HEK293T (cell line): ENCODE results near the gene DUSP8.

Experiments used
- CTBP1 ChIP-seq: fragments of 450-650 bp; IDR thresholded peaks from 2 replicates; pipeline ENCODE4 v1.6.1; 2016; ENCODE audit warnings: borderline replicate concordance
- FOXA1 ChIP-seq: fragments of 450-650 bp; IDR thresholded peaks from 2 replicates; pipeline ENCODE4 v1.6.1; 2016; ENCODE audit warnings: mild to moderate bottlenecking
- L3MBTL2 ChIP-seq: fragments of 450-650 bp; conservative IDR thresholded peaks from 2 replicates; pipeline ENCODE4 v1.6.1; 2016; ENCODE audit warnings: mild to moderate bottlenecking
- NFRKB ChIP-seq: fragments of 450-650 bp; IDR thresholded peaks from 2 replicates; pipeline ENCODE4 v1.6.1; 2016; ENCODE audit warnings: mild to moderate bottlenecking, moderate library complexity
- SP1 ChIP-seq: fragments of 450-650 bp; IDR thresholded peaks from 2 replicates; pipeline ENCODE4 v1.6.1; 2017
- SUZ12 ChIP-seq: fragments of 450-650 bp; IDR thresholded peaks from 2 replicates; pipeline ENCODE4 v1.6.1; 2016; ENCODE audit warnings: mild to moderate bottlenecking
- TARDBP ChIP-seq: fragments of 450-650 bp; IDR thresholded peaks from 2 replicates; pipeline ENCODE4 v1.6.1; 2016
- ZNF384 ChIP-seq: fragments of 450-650 bp; IDR thresholded peaks from 2 replicates; pipeline ENCODE4 v1.6.1; 2016

DNA sequence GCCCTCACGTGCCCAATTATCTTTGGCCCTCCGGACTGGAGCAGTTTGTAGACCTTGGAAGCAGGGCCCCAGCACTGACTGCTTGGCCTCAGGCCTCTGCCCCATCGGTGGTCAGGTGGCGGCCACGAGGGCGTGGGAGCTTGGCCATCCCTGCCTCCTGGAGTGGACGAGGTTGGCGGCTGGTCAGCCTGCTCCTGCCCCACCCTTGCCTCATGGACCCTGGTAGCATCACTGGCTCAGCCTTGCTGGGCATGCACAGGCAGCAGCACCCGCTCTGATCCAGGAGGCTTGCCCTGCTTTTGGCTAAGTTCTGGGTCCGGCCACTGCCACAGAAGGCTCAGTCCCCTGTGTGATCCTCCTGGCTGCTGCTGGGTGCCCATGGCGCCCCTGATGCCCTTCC is 32.1 kb upstream of the DUSP8 start:
- TF ChIP-seq SP1: no peak
- TF ChIP-seq SUZ12: no peak
- no peak for TF ChIP-seq ZNF384
- TF ChIP-seq FOXA1: no peak
- TF ChIP-seq L3MBTL2: no peak
- TF ChIP-seq CTBP1: no peak
- TF ChIP-seq NFRKB: no peak
- TF ChIP-seq TARDBP: no peak
